Activated effector memory CD4-positive, alpha-beta T cell treated with Interleukin-2 at 50 U/mL for 16 hours (primary cell): Measurements from ENCODE around the gene SGCG.
"Not testable (repeated sequence)": the region's sequence is repeated elsewhere in the genome, so short reads cannot be mapped to it uniquely, and the experiment has no call there.

Experiments used
- DNase-seq: peaks from one replicate; pipeline ENCODE4 v3.0.0-alpha.2; 2020

SGCG gene

GRCh38 chr13:23180711-23181110, at the start of gene SGCG:
Gene SGCG (plus strand): TSS chr13:23180979. CDS start chr13:23203695, 22,716 bp downstream.
- DNase-seq: no peak

- DNase-seq: no peak
Measured at GRCh38 chr13:23134542-23134941, 46.2 kb upstream of the SGCG start.

GRCh38 chr13:23140492-23140891, 40.3 kb upstream of the SGCG start:
- DNase-seq: no peak

- DNase-seq: no peak
Measured at GRCh38 chr13:23141964-23142363, 38.8 kb upstream of the SGCG start.

GRCh38 chr13:23142607-23143006, 38.2 kb upstream of the SGCG start:
- not testable (repeated sequence) for DNase-seq

GRCh38 chr13:23144431-23144830, 36.3 kb upstream of the SGCG start:
- DNase-seq: no peak

GRCh38 chr13:23146006-23146405, 34.8 kb upstream of the SGCG start:
- no peak for DNase-seq

GRCh38 chr13:23146811-23147625, 33.8 kb upstream of the SGCG start:
- DNase-seq: no peak

- no peak for DNase-seq
Measured at GRCh38 chr13:23147827-23148226, 33.0 kb upstream of the SGCG start.

GRCh38 chr13:23157781-23158180, 23.0 kb upstream of the SGCG start:
- no peak for DNase-seq

GRCh38 chr13:23159205-23159759, 21.5 kb upstream of the SGCG start:
- DNase-seq: no peak

- DNase-seq: no peak
Measured at GRCh38 chr13:23159760-23160637, 20.8 kb upstream of the SGCG start.

GRCh38 chr13:23160638-23161480, 19.9 kb upstream of the SGCG start:
- no peak for DNase-seq

- DNase-seq: no peak
Measured at GRCh38 chr13:23161481-23161825, 19.3 kb upstream of the SGCG start.

- no peak for DNase-seq
Measured at GRCh38 chr13:23175920-23176319, 4.9 kb upstream of the SGCG start.

GRCh38 chr13:23182142-23182541, 1.4 kb downstream of the SGCG start:
- DNase-seq: no peak

GRCh38 chr13:23183292-23183691, 2.5 kb downstream of the SGCG start:
- no peak for DNase-seq

GRCh38 chr13:23185542-23185941, 4.8 kb downstream of the SGCG start:
- no peak for DNase-seq

- DNase-seq: no peak
Measured at GRCh38 chr13:23201870-23202269, 21.1 kb downstream of the SGCG start.

- DNase-seq: no peak
Measured at GRCh38 chr13:23202383-23202782, 21.6 kb downstream of the SGCG start.

- DNase-seq: no peak
Measured at GRCh38 chr13:23203516-23203915, 22.7 kb downstream of the SGCG start.

- no peak for DNase-seq
Measured at GRCh38 chr13:23205807-23206206, 25.0 kb downstream of the SGCG start.

- no peak for DNase-seq
Measured at GRCh38 chr13:23212671-23213070, 31.9 kb downstream of the SGCG start.
